Esophagus squamous epithelium (tissue), 5 donors: ENCODE data around the gene TOR1AIP1. TPM values are rescaled to one million over a fixed set of nuclear protein-coding genes. Genes with fewer than 3 reads are reported as not detected.

Experiments used
- DNase-seq: peaks from one replicate; lab custom pipeline; 2025; lab: John Stamatoyannopoulos, UW
- H3K27ac ChIP-seq, 4 donors: fragments of 200-600 bp; sonication (generic); one replicate each; pipeline ENCODE4 v1.5.1; 2016 to 2019; ENCODE audit warnings: mild to moderate bottlenecking in 1 of 4
- H3K27me3 ChIP-seq, 4 donors: fragments of 200-600 bp; sonication (generic); 1 replicate in 3 of 4; 2 replicates in 1 of 4; pipeline versions ENCODE4 v1.5.1 to v1.6.0; 2017 to 2021; ENCODE audit warnings: antibody characterized with exemption in 1 of 4
- H3K36me3 ChIP-seq, 3 donors: fragments of 200-600 bp; sonication (generic); one replicate each; pipeline ENCODE4 v1.5.1; 2016 to 2019
- H3K4me1 ChIP-seq, 3 donors: fragments of 200-600 bp; sonication (generic); one replicate each; pipeline ENCODE4 v1.5.1; 2017 to 2019
- H3K4me3 ChIP-seq, 4 donors: fragments of 200-600 bp; sonication (generic); 1 replicate in 3 of 4; 2 replicates in 1 of 4; pipeline ENCODE4 v1.5.1; 2016 to 2019; ENCODE audit warnings: mild to moderate bottlenecking in 2 of 4, moderate library complexity in 1 of 4
- H3K9me3 ChIP-seq, 3 donors: fragments of 200-600 bp; sonication (generic); one replicate each; pipeline ENCODE4 v1.5.1; 2016 to 2019
- POLR2A ChIP-seq, 4 donors: fragments of 450-650 bp; IDR thresholded peaks; one replicate each; pipeline ENCODE4 v1.6.1; 2017; ENCODE audit warnings: antibody characterized with exemption in 4 of 4, mild to moderate bottlenecking in 4 of 4, moderate library complexity in 3 of 4
- WGBS, 2 donors: methylation state at CpG; one replicate each; pipeline ENCODE4 v1.1.5; 2018; 5-methylcytosine and 5-hydroxymethylcytosine counted together
- intact Hi-C: fragments of 100-400 bp; cut with DNase I; formaldehyde crosslinking; loops from one replicate; pipeline ENCODE4 v1.15.0; 2022
- total RNA-seq, 4 donors: library from RNA; depleted of rRNA; stranded (reverse); fragments of >200 nt; gene quantifications; one replicate each; pipeline ENCODE4 v1.1.0, GENCODE V29; 2016
- TF ChIP-seq, protein P1 (sequence below), 6 experiments: fragments of 450-650 bp in 4 of 6; fragments of 200-600 bp in 2 of 6; sonication (generic) in 2 of 6; IDR thresholded peaks; one replicate each; pipeline ENCODE4 v1.5.1; 2016 to 2019; ENCODE audit warnings: antibody characterized with exemption in 6 of 6, mild to moderate bottlenecking in 4 of 6, moderate library complexity in 4 of 6
- donor health status: DM: yes; HTN: yes; CAD: no.

The TOR1AIP1 gene
- total RNA-seq, 4 donors from 2014 or later: 26.1 to 78.8 (median 35.3) TPM

DNA sequence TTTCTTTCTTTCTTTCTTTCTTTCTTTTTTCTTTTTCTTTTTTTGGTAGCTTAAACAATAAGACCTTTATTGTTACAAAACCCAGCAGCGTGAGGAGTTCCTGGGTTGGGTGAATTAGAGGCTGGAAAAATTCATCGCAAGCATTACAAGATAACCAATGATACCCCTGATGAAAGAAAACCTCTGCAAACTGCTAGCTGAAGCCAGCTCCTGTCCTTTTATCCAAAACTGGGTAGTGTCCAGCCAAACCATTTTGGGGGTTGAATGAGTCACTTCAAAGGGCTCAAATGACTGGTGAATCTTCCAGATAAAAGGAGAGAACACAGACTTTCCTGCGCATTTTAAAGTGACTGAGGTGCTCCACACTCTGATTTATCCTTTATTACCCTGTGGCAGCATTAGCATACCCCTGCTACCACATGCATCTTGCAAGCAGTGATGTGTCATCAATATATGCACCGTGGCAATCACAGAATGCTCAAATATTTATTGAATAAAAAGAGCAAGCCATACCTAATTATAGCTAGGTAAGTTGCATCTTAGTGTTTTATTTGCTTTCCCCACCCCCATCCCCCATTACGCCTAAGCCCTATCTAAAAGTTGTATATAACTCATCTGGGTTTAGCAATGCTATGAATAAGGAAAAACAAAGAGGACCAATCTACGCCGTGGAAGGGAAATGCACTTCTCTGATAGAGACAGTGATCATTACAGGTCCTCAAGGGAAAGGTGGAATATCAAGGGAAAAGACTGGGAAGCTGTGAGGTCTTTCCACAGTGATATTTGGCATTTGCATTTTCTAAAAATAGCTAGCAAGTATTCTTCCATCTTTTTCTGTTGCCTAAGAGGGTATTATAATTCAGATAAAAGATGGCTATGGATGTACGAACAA lies 40.1 kb downstream of the TOR1AIP1 start:
- TF ChIP-seq, protein P1, sequence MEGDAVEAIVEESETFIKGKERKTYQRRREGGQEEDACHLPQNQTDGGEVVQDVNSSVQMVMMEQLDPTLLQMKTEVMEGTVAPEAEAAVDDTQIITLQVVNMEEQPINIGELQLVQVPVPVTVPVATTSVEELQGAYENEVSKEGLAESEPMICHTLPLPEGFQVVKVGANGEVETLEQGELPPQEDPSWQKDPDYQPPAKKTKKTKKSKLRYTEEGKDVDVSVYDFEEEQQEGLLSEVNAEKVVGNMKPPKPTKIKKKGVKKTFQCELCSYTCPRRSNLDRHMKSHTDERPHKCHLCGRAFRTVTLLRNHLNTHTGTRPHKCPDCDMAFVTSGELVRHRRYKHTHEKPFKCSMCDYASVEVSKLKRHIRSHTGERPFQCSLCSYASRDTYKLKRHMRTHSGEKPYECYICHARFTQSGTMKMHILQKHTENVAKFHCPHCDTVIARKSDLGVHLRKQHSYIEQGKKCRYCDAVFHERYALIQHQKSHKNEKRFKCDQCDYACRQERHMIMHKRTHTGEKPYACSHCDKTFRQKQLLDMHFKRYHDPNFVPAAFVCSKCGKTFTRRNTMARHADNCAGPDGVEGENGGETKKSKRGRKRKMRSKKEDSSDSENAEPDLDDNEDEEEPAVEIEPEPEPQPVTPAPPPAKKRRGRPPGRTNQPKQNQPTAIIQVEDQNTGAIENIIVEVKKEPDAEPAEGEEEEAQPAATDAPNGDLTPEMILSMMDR (IDR thresholded peaks at IDR 0.05): no peak
- no peak for TF ChIP-seq POLR2A (IDR thresholded peaks at IDR 0.05)
- H3K9me3 ChIP-seq: no peaks in the 10 kb centered on the region

DNA sequence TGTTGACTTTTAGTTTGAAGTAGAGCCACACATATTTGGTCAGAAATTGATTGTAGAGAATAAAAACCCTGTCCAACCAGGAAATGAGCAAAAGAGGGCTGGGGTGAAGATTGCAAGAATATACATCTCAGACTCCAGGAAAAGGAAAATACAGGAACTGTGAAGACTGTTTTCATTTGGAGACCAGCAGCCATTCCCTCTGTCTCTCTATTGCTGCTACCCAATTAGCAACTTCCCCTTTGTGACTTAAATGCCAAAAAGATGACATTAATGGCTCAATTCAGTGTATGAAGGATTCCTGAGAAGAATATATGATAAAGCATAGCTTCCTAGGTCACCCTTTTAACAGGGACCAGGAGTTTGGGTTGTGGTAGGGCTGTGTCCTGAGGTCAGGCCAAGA lies 40.9 kb downstream of the TOR1AIP1 start:
- intact Hi-C loops: no loop called here
- TF ChIP-seq, protein P1 (IDR thresholded peaks at IDR 0.05): no peak
- TF ChIP-seq POLR2A (IDR thresholded peaks at IDR 0.05): no peak
- no peaks in the 10 kb centered on the region for H3K4me1 ChIP-seq
- H3K27me3 ChIP-seq: no peaks in the 10 kb centered on the region
- DNase-seq: no peak
- H3K36me3 ChIP-seq: peaks cover under 1 to 42% (median 2%) of the 10 kb centered on the region in 3 donors
- no peak overlapping the region for H3K4me3 ChIP-seq
- no peaks in the 10 kb centered on the region for H3K9me3 ChIP-seq
- H3K27ac ChIP-seq: no peak overlapping the region

More for the DNA sequence above, 40.1 kb downstream of the TOR1AIP1 start:
- Histone ChIP-seq H3K36me3 (peaks cover 9 to 50% (median 10%) of the 10 kb centered on the region in 3 donors), H3K27me3 (no peaks in the 10 kb centered on the region), H3K4me3 (no peak overlapping the region), H3K4me1 (no peaks in the 10 kb centered on the region), H3K27ac (no peak overlapping the region)
- intact Hi-C loops: no loop called here
- DNase-seq: no peak
- 87 to 90% methylated on average over 8 of the region's 8 CpGs for WGBS, 2 donors

DNA sequence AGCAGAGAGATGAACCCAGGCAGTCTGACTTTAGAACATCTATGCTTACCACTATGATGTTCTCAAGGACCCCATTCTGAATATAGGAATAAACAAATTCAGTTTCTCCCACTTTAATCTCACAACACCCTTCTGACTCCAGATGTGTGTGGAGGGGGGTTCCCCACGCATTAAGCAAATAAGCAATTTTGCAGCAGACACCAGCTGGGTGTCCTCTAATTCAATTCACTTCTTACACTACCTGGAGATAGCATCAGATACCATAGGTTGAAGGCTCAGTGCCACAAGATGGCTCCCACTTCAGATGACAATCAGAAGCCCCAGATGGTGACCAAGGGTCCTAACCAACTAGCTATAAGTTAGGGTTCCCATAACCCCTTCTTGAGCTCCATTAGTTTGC lies 42.2 kb downstream of the TOR1AIP1 start:
- Histone ChIP-seq H3K9me3 (no peaks in the 10 kb centered on the region), H3K4me3 (no peak overlapping the region), H3K27ac (no peak overlapping the region), H3K27me3 (no peaks in the 10 kb centered on the region), H3K4me1 (no peaks in the 10 kb centered on the region), H3K36me3 (peaks cover 0 to 30% (median 0%) of the 10 kb centered on the region in 3 donors)
- no peak for DNase-seq
- WGBS, 2 donors: 71 to 86% methylated on average over 1 of the region's 1 CpG
- TF ChIP-seq POLR2A (IDR thresholded peaks at IDR 0.05): no peak
- TF ChIP-seq, protein P1 (IDR thresholded peaks at IDR 0.05): no peak
- intact Hi-C loops: no loop called here

DNA sequence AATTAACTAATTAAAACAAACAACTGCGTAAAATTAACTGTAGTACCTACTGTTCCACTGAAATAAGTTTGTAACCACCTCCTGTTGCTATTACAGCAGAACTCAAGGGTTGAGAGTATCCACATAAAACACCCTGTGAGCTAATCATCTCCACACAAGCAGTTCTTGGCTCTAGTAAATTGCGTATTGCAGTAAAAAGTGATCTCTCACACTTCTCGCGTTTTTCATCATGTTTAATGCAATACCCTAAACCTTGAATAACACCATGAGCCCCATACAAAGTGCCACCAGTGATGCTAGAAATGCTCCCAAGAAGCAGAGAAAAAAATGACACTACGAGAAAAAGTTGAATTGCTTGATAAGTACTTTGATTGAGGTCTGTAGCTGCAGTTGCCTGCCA lies 43.2 kb downstream of the TOR1AIP1 start:
- no peaks in the 10 kb centered on the region for H3K4me1 ChIP-seq
- 92 to 94% methylated on average over 5 of the region's 5 CpGs for WGBS, 2 donors
- H3K4me3 ChIP-seq: no peak overlapping the region
- intact Hi-C loops: no loop called here
- DNase-seq: no peak
- no peak overlapping the region for H3K27ac ChIP-seq
- no peaks in the 10 kb centered on the region for H3K9me3 ChIP-seq
- peaks cover 0 to 19% (median 0%) of the 10 kb centered on the region in 3 donors for H3K36me3 ChIP-seq
- no peak for TF ChIP-seq POLR2A (IDR thresholded peaks at IDR 0.05)
- TF ChIP-seq, protein P1 (IDR thresholded peaks at IDR 0.05): no peak
- no peaks in the 10 kb centered on the region for H3K27me3 ChIP-seq
